GM18870 (cell line): ENCODE data around the gene CKMT2.

ENCODE experiments used
- ATAC-seq: cut with Tn5 transposase; IDR thresholded peaks from one replicate; pipeline ENCODE4 v1.9.1; 2021; ENCODE audit warnings: moderate library complexity; ENCODE audit not compliant: unreplicated experiment

The CKMT2 gene

GRCh38 chr5:81214848-81215247 is 18.3 kb upstream of the CKMT2 start:
- ATAC-seq, result no peak

DNA sequence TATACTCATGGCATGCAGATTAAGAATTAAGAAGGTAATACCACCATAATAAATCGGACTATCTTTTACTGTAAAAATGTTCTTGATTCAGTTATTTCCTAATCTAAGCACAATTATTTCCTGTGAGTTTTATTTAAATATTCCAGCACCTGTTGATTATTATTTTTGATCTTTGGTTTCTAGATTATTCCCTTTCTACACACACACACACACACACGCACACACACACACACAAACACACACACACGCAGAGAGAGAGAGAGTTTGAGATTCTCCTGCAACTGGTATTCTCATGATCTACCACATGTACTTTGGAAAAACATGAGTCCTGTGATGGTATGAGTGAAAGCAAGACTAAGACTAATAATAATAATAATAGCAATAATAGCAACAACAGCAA is 17.0 kb upstream of the CKMT2 start:
- ATAC-seq, result no peak

DNA sequence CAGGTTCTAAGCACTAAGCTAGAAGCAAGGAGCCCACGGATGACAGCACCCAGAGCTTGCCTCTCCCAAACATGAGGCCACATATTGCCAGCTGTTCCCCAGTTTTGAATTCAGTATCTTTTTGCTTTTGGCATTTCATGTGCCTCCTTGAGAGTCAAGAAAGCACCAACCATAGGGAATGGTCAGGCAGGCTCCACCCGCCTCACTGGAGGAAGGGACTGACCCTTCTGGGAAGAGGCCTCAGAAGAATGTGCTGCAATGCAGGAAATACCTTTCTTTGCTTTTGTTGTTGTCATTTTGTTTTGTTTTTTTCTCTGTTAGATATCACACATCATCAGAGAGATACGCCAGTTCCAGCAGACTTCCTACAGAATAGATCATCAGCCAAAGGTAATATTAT is 13.7 kb upstream of the CKMT2 start:
- ATAC-seq, result no peak

- no peak for ATAC-seq
Observed at GRCh38 chr5:81222285-81222684, 10.8 kb upstream of the CKMT2 start.

- no peak for ATAC-seq
Observed at GRCh38 chr5:81225463-81225862, 7.7 kb upstream of the CKMT2 start.

- no peak for ATAC-seq
Observed at GRCh38 chr5:81226286-81226685, 6.8 kb upstream of the CKMT2 start.

DNA sequence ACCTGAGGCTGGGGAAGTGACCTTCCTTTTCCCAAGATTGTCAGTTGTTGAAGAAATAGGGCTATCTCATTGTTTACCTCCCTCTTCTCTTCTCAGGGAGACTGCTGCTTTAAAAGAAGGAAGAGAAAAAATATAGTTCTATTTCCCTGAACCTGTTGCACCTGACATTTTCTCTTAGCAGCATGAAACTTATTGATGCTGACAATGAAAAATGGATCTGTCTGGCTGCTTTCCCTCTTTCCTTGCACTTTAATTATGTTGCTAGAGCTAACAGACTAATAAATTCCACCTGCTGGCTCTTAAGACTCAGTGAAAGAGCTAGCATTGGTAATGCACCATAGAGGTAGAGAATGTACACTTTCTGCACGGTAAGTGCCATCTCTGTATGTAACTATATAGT is 6.2 kb upstream of the CKMT2 start:
- ATAC-seq, result no peak

DNA sequence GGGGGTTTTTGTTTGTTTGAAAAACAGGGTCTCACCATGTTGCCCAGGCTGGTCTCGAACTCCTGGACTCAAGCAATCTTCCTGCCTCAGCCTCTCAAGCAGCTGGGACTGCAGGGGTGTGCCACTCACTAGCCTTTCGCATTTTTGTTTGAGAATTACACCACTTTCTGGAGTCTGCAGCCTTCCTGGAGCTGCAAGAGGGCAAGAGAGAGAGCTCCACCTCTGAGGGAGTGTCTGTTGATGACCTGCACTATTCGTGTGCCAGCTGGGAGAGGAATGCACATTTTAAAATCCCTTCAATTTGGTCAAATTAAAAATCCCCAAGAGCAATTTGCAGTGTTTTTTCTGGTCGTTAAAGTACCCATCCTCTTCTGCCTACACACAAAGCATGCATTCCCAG is 5.0 kb upstream of the CKMT2 start:
- ATAC-seq, result no peak

- ATAC-seq, result no peak
Observed at GRCh38 chr5:81230416-81230815, 2.7 kb upstream of the CKMT2 start.

- no peak for ATAC-seq
Observed at GRCh38 chr5:81232464-81233079, 550 bp upstream of the CKMT2 start.

DNA sequence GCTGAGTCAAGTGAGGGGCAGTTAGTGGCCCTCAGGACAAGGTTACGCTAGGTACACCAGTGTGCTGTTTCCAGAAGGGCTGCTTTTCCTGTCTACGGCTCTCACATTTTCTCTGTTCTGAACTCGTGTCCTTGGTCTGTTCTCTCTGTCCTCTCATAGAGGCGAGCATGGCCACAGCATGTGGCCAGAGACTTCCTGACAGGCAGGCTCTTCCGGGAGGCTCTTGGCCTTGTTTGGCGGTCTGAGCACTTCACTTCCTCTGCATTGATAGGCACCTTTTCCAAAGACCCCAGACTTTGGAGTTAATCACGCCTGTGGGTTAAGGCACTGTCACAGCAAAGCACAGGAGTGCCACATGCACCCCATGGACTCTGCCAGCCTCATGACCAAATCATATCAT is 1.2 kb downstream of the CKMT2 start:
- no peak for ATAC-seq

DNA sequence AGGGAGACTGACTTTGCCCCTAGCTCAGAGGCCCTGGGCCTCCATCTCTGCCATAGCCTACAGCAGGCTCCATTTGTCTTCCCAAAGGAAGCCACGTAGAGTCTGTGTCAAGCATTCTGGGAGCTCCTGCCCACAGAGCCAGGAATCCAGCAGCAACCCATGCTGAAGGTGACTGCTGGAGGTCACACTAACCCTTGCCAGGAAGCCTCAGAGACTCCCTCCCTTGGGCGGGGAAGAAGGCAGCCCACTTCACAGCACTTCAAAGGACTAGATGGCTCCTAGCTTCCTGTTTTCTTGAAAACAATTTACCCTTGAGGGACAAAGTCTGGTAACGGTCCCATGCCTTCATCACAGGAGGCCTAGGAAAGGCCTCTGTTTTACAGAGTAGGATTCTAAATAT is 1.7 kb downstream of the CKMT2 start:
- ATAC-seq, result no peak

DNA sequence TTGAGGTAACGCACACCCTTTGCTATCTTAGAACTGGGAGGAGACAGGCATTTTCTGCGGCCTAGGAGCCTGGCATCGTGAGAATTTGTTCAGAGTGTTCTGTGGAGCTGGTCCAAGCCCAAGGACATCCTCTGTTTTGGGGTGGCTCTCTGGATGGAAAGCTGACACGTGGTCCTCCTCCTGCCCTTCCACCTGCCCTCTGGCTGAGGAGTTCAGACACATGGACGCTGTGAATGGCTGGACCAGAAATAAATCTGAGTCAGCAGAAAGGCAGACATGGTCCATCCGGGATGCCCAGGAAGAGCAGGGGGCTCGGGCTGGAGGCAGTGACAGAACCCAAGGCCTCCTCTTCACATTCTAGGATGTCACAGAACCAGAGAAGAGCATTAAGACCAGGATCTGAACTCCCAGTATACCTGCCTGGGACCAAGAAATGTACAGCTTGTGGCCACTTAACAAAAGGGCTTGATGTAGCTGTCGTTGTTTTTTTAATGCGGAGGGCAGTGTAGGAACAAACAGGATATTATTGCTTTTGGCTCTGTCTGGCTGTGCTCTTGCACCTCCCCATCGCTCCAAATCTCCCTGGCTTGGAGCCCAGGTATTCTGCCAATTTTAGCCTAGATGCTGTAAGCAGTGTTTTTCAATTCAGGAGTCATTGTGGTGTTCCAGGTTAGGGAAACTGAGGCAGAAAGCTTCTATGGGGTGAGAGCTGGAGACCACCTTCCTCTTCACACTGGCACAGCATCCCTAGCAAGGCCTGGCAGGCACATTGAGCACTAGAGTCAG is 2.4 kb downstream of the CKMT2 start:
- no peak for ATAC-seq

DNA sequence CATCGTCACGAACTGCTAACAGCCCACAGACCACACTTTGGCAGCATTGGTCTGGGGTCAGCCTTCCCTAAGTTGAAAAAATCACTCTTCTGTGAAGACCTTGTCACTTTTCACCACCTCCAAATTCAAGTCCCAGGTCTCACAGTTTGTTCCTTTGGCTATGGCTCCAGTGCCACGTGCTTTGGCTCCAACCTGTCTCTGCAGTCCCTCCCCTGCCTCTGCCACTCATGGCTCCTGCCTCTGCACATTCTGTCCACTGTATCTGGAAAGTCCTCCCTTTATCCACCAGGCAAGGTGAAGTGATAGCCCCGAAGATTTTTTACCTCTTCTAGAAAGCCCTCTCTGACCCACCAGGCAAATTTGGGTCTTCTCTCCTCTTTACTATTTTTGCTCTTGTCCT is 5.3 kb downstream of the CKMT2 start:
- no peak for ATAC-seq

GRCh38 chr5:81239613-81240012 is 6.5 kb downstream of the CKMT2 start:
- no peak for ATAC-seq

GRCh38 chr5:81241001-81241400 is 7.9 kb downstream of the CKMT2 start:
- no peak for ATAC-seq

- no peak for ATAC-seq
Observed at GRCh38 chr5:81241961-81242648, 9.0 kb downstream of the CKMT2 start.

GRCh38 chr5:81242906-81243436 is 9.8 kb downstream of the CKMT2 start:
- ATAC-seq, result no peak

DNA sequence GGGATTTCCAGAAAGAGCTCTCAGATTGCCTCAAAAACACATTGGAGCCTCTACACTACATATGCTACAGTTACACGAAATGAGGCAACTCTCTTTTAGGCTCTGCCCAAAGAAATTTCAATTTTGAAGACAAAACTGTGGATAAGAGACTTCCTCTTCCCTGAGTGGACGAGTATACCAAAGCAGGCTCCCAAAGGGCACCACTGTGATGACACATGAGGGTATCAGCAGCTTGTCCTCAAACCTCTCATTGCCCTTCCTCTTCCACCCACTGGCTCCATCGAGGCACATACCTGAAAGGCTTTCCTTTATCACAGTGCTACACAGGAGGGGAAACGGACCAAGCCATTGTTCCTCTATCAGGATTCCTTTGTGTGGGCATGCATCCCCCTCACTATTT is 11.3 kb downstream of the CKMT2 start:
- ATAC-seq, result no peak

GRCh38 chr5:81245871-81246235 is 12.7 kb downstream of the CKMT2 start:
- ATAC-seq, result no peak

DNA sequence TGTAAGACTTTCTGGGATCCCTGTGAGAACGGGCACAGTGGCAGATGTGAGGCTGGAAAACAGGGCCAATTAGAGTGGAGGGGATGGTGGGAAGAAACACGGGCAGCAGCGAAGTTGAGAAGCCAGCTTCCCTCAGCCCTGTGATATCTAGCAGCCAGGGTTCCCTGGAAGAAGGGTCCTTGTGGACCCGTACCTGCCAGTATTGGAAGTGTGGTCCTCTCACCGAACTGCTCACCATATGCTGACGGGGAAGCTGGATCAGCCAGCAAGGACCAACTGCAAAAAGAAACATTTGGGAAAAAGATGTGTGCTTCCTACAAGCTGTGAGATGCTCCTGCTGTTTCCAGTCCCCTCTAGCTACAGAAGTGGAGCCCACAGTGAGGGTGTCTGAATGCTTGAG is 13.6 kb downstream of the CKMT2 start:
- no peak for ATAC-seq

GRCh38 chr5:81247441-81247972 is 14.4 kb downstream of the CKMT2 start:
- ATAC-seq, result no peak
